ENCODE results near the gene UNC119. TPM values are rescaled to one million over a fixed set of nuclear protein-coding genes. Genes with fewer than 3 reads are reported as not detected.

Gene UNC119
- total RNA-seq, 1 donor from 2014 or later = 19.2 TPM

GRCh38 chr17:28498652-28499363 is 53.6 kb downstream of the UNC119 start:
- no peak for ATAC-seq

- peak; percentile 25 for ATAC-seq
These were observed 54.5 kb downstream of the UNC119 start for GRCh38 chr17:28497931-28498330.

Other genes starting within 250 kb of the UNC119 start
- 28.4 TPM for gene TMEM97, start 233.4 kb downstream of the UNC119 start, total RNA-seq
- gene IFT20, start 217.2 kb downstream of the UNC119 start, total RNA-seq = 14.0 TPM
- gene TNFAIP1, start 216.9 kb downstream of the UNC119 start, total RNA-seq = 55.8 TPM
- gene POLDIP2, start 195.1 kb downstream of the UNC119 start, total RNA-seq = 81.1 TPM
- gene SEBOX, start 187.4 kb downstream of the UNC119 start, total RNA-seq = not detected
- 0.60 TPM for gene VTN, start 182.3 kb downstream of the UNC119 start, total RNA-seq
- gene SARM1, start 180.9 kb downstream of the UNC119 start, total RNA-seq = 1.6 TPM
- gene SLC46A1, start 146.4 kb downstream of the UNC119 start, total RNA-seq = 1.7 TPM
- not detected for gene SLC13A2, start 79.0 kb downstream of the UNC119 start, total RNA-seq
- gene FOXN1, start 46.3 kb downstream of the UNC119 start, total RNA-seq = 14.8 TPM
- 37.3 TPM for gene PIGS, start 18.9 kb upstream of the UNC119 start, total RNA-seq
- gene ALDOC, start 24.3 kb upstream of the UNC119 start, total RNA-seq = 24.9 TPM
- gene SPAG5, start 46.4 kb upstream of the UNC119 start, total RNA-seq = 24.3 TPM
- gene RSKR, start 61.6 kb upstream of the UNC119 start, total RNA-seq = 4.2 TPM
- 67.9 TPM for gene BLTP2, start 92.5 kb upstream of the UNC119 start, total RNA-seq
- gene SDF2, start 109.3 kb upstream of the UNC119 start, total RNA-seq = 29.0 TPM
- gene SUPT6H, start 109.6 kb upstream of the UNC119 start, total RNA-seq = 31.8 TPM
- 0.64 TPM for gene PROCA1, start 159.3 kb upstream of the UNC119 start, total RNA-seq
- gene RAB34, start 165.2 kb upstream of the UNC119 start, total RNA-seq = 34.2 TPM
- gene RPL23A, start 167.4 kb upstream of the UNC119 start, total RNA-seq = 1,336 TPM
- gene TLCD1, start 173.6 kb upstream of the UNC119 start, total RNA-seq = 14.7 TPM
- gene NEK8, start 176.2 kb upstream of the UNC119 start, total RNA-seq = 3.9 TPM
- 41.6 TPM for gene TRAF4, start 191.4 kb upstream of the UNC119 start, total RNA-seq

Measured in esophagus mucosa (tissue), 1 donor.